ENCODE data around the gene STPG2.

GRCh38 chr4:98117363-98117762 is 25.9 kb downstream of the STPG2 start:
- TF ChIP-seq CTCF (IDR thresholded peaks at IDR 0.05) (no peak), POLR2A (IDR thresholded peaks at IDR 0.05) (no peak)
